HepG2 (cell line): Measurements from ENCODE around the gene SEC24A. TPM values are rescaled to one million over a fixed set of nuclear protein-coding genes. Genes with fewer than 3 reads are reported as not detected.

Source experiments
- polyA plus RNA-seq, 8 experiments: library from polyadenylated mRNA; depleted of rRNA in 3 of 8; stranded (reverse) in 7 of 8; unstranded in 1 of 8; fragments of >200 nt; fragmentation: Illumina TruSeq in 4 of 8; extraction: Trizol in 4 of 8; gene quantifications; 2 replicates each; pipeline versions ENCODE4 v1.2.1 to v1.2.3, GENCODE V29; 2011 to 2016; ENCODE audit warnings: low read depth in 4 of 8, missing spikeins in 1 of 8, mixed read lengths in 1 of 8; ENCODE audit not compliant: insufficient read depth in 1 of 8
- small RNA-seq, 3 experiments: library from RNA; depleted of rRNA; stranded (forward); fragments of <200 nt; gene quantifications; one replicate each; pipeline ENCODE3, GENCODE V24; 2012; ENCODE audit warnings: low read depth in 2 of 3, low replicate concordance in 1 of 3; ENCODE audit not compliant: insufficient read length in 3 of 3, insufficient read depth in 2 of 3
- total RNA-seq, 5 experiments: library from RNA; depleted of rRNA; stranded (reverse); fragments of >200 nt; fragmentation: Illumina TruSeq; extraction: Trizol; gene quantifications; 2 replicates each; pipeline ENCODE4 v1.2.3, GENCODE V29; 2016; ENCODE audit warnings: low read depth in 1 of 5

Gene SEC24A
- total and polyA plus RNA-seq, 2 of the 13 experiments (the other 11 are each of a cell fraction or from before 2014, with no cell fraction given): 30.5 to 56.8 TPM

Small RNA genes lying within 50 kb of the gene (small RNA-seq; reads per million reads assigned to genes)
- gene RNU6-1164P (0 reads per million in 3 experiments), gene RNU6-1311P (0 reads per million in 3 experiments), gene RNU6-757P (0 to 0.33 (median 0) reads per million in 3 experiments)

Other genes with a start within 250 kb of the SEC24A start
- 46.5 and 51.2 TPM in 2 replicates for gene CDKN2AIPNL, start 236.9 kb upstream of the SEC24A start, total RNA-seq (2016; rRNA removed; fragmentation: Illumina TruSeq; extraction: Trizol)
- 13.5 and 17.4 TPM in 2 replicates for gene CDKN2AIPNL, start 236.9 kb upstream of the SEC24A start, polyA plus RNA-seq (2011; rRNA removed)
- gene JADE2, start 123.1 kb upstream of the SEC24A start, total RNA-seq (2016; rRNA removed; fragmentation: Illumina TruSeq; extraction: Trizol): 15.1 and 15.6 TPM in 2 replicates
- 7.5 and 9.1 TPM in 2 replicates for gene JADE2, start 123.1 kb upstream of the SEC24A start, polyA plus RNA-seq (2011; rRNA removed)
- gene SAR1B, start 16.0 kb upstream of the SEC24A start, total RNA-seq (2016; rRNA removed; fragmentation: Illumina TruSeq; extraction: Trizol): 73.0 and 99.7 TPM in 2 replicates
- 33.2 and 43.0 TPM in 2 replicates for gene SAR1B, start 16.0 kb upstream of the SEC24A start, polyA plus RNA-seq (2011; rRNA removed)
- gene CAMLG, start 89.8 kb downstream of the SEC24A start, total RNA-seq (2016; rRNA removed; fragmentation: Illumina TruSeq; extraction: Trizol): 19.8 and 23.1 TPM in 2 replicates
- gene CAMLG, start 89.8 kb downstream of the SEC24A start, polyA plus RNA-seq (2011; rRNA removed): 12.6 and 14.2 TPM in 2 replicates
- gene DDX46, start 110.0 kb downstream of the SEC24A start, total RNA-seq (2016; rRNA removed; fragmentation: Illumina TruSeq; extraction: Trizol): 59.3 and 74.8 TPM in 2 replicates
- gene DDX46, start 110.0 kb downstream of the SEC24A start, polyA plus RNA-seq (2011; rRNA removed): 26.0 and 27.3 TPM in 2 replicates
- gene C5orf24, start 197.2 kb downstream of the SEC24A start, total RNA-seq (2016; rRNA removed; fragmentation: Illumina TruSeq; extraction: Trizol): 41.5 and 52.6 TPM in 2 replicates
- gene C5orf24, start 197.2 kb downstream of the SEC24A start, polyA plus RNA-seq (2011; rRNA removed): 30.3 and 34.6 TPM in 2 replicates
- 33.6 and 49.9 TPM in 2 replicates for gene TXNDC15, start 225.6 kb downstream of the SEC24A start, total RNA-seq (2016; rRNA removed; fragmentation: Illumina TruSeq; extraction: Trizol)
- gene TXNDC15, start 225.6 kb downstream of the SEC24A start, polyA plus RNA-seq (2011; rRNA removed): 22.2 and 27.9 TPM in 2 replicates